ENCODE results near the gene SPPL2B.

SPPL2B gene

GRCh38 chr19:2317756-2318155 lies 10.7 kb upstream of the SPPL2B start:
- DNase-seq (ENCODE audit: low read depth): no peak
- no peak for TF ChIP-seq CTCF (IDR thresholded peaks at IDR 0.05; ENCODE audit: control insufficient read depth, extremely low read depth, insufficient read depth)
- H3K4me3 ChIP-seq (ENCODE audit: low read depth, low read length): no peak overlapping the region

GRCh38 chr19:2318923-2319322 lies 9.6 kb upstream of the SPPL2B start:
- no peak for TF ChIP-seq CTCF (IDR thresholded peaks at IDR 0.05; ENCODE audit: control insufficient read depth, extremely low read depth, insufficient read depth)
- H3K4me3 ChIP-seq (ENCODE audit: low read depth, low read length): no peak overlapping the region
- no peak for DNase-seq (ENCODE audit: low read depth)

GRCh38 chr19:2319551-2319950 lies 8.9 kb upstream of the SPPL2B start:
- no peak for DNase-seq (ENCODE audit: low read depth)
- TF ChIP-seq CTCF (IDR thresholded peaks at IDR 0.05; ENCODE audit: control insufficient read depth, extremely low read depth, insufficient read depth): no peak
- H3K4me3 ChIP-seq (ENCODE audit: low read depth, low read length): no peak overlapping the region

GRCh38 chr19:2320049-2320448 lies 8.4 kb upstream of the SPPL2B start:
- TF ChIP-seq CTCF (IDR thresholded peaks at IDR 0.05; ENCODE audit: control insufficient read depth, extremely low read depth, insufficient read depth): no peak
- DNase-seq (ENCODE audit: low read depth): no peak
- no peak overlapping the region for H3K4me3 ChIP-seq (ENCODE audit: low read depth, low read length)

- no peak overlapping the region for H3K4me3 ChIP-seq (ENCODE audit: low read depth, low read length)
- TF ChIP-seq CTCF (IDR thresholded peaks at IDR 0.05; ENCODE audit: control insufficient read depth, extremely low read depth, insufficient read depth): no peak
- no peak for DNase-seq (ENCODE audit: low read depth)
Measured at GRCh38 chr19:2320939-2321338, 7.5 kb upstream of the SPPL2B start.

GRCh38 chr19:2321565-2322283 lies 6.8 kb upstream of the SPPL2B start:
- no peak for DNase-seq (ENCODE audit: low read depth)
- TF ChIP-seq CTCF (IDR thresholded peaks at IDR 0.05; ENCODE audit: control insufficient read depth, extremely low read depth, insufficient read depth): no peak
- H3K4me3 ChIP-seq (ENCODE audit: low read depth, low read length): no peak overlapping the region

- no peak for DNase-seq (ENCODE audit: low read depth)
- TF ChIP-seq CTCF (IDR thresholded peaks at IDR 0.05; ENCODE audit: control insufficient read depth, extremely low read depth, insufficient read depth): no peak
- H3K4me3 ChIP-seq (ENCODE audit: low read depth, low read length): no peak overlapping the region
Measured at GRCh38 chr19:2323707-2324106, 4.8 kb upstream of the SPPL2B start.

Data from LNCaP clone FGC (cell line).